Transverse colon (tissue), 4 donors: Measurements from ENCODE around the gene UPB1.

Experiments used
- CTCF ChIP-seq, 5 experiments: fragments of 200-600 bp in 3 of 5; fragments of 450-650 bp in 2 of 5; sonication (generic) in 3 of 5; IDR thresholded peaks; 1 replicate in 2 of 5; 2 replicates in 3 of 5; pipeline ENCODE4 v1.5.1; 2016 to 2017; ENCODE audit warnings: antibody characterized with exemption in 5 of 5, inconsistent platforms in 3 of 5, mild to moderate bottlenecking in 2 of 5, moderate library complexity in 1 of 5
- POLR2AphosphoS5 ChIP-seq, 3 donors: sonication (generic); formaldehyde crosslinking; IDR thresholded peaks; one replicate each; pipeline ENCODE4 v1.6.1; 2016; ENCODE audit warnings: antibody characterized with exemption in 3 of 3

- TF ChIP-seq CTCF (IDR thresholded peaks at IDR 0.05), result no peak
- no peak for TF ChIP-seq POLR2AphosphoS5 (IDR thresholded peaks at IDR 0.05)
Observed at GRCh38 chr22:24563246-24563645, 68.1 kb downstream of the UPB1 start.
